ENCODE measurements around the gene FTHL17.

Gene FTHL17

GRCh38 chrX:31071725-31072124, at the start of gene FTHL17:
FTHL17 (minus strand) TSS chrX:31072041; CDS start chrX:31071953, 88 bp downstream.
- no peak for FAIRE-seq

GRCh38 chrX:31117266-31117665, 45.4 kb upstream of the FTHL17 start:
- FAIRE-seq, result no peak

GRCh38 chrX:31115398-31115797, 43.6 kb upstream of the FTHL17 start:
- no peak for FAIRE-seq

GRCh38 chrX:31114858-31115257, 43.0 kb upstream of the FTHL17 start:
- no peak for FAIRE-seq

- no peak for FAIRE-seq
These were observed 40.6 kb upstream of the FTHL17 start for GRCh38 chrX:31112226-31112999.

GRCh38 chrX:31110657-31111056, 38.8 kb upstream of the FTHL17 start:
- no peak for FAIRE-seq

GRCh38 chrX:31099536-31100090, 27.8 kb upstream of the FTHL17 start:
- FAIRE-seq, result no peak

- FAIRE-seq, result no peak
These were observed 26.2 kb upstream of the FTHL17 start for GRCh38 chrX:31098079-31098478.

- no peak for FAIRE-seq
These were observed 21.8 kb upstream of the FTHL17 start for GRCh38 chrX:31093639-31093975.

- FAIRE-seq, result no peak
These were observed 21.3 kb upstream of the FTHL17 start for GRCh38 chrX:31092970-31093638.

GRCh38 chrX:31092476-31092875, 20.6 kb upstream of the FTHL17 start:
- FAIRE-seq, result no peak

GRCh38 chrX:31091819-31092218, 20.0 kb upstream of the FTHL17 start:
- no peak for FAIRE-seq

GRCh38 chrX:31074522-31074921, 2.7 kb upstream of the FTHL17 start:
- FAIRE-seq, result no peak

- no peak for FAIRE-seq
These were observed 579 bp downstream of the FTHL17 start for GRCh38 chrX:31071262-31071661.

GRCh38 chrX:31070057-31070468, 1.8 kb downstream of the FTHL17 start:
- FAIRE-seq, result no peak

- no peak for FAIRE-seq
These were observed 8.7 kb downstream of the FTHL17 start for GRCh38 chrX:31063114-31063513.

GRCh38 chrX:31061091-31061490, 10.8 kb downstream of the FTHL17 start:
- no peak for FAIRE-seq

- no peak for FAIRE-seq
These were observed 11.8 kb downstream of the FTHL17 start for GRCh38 chrX:31060016-31060415.

GRCh38 chrX:31058284-31058683, 13.6 kb downstream of the FTHL17 start:
- no peak for FAIRE-seq

GRCh38 chrX:31057691-31058090, 14.2 kb downstream of the FTHL17 start:
- FAIRE-seq, result no peak

GRCh38 chrX:31057291-31057690, 14.6 kb downstream of the FTHL17 start:
- FAIRE-seq, result no peak

GRCh38 chrX:31053621-31054020, 18.2 kb downstream of the FTHL17 start:
- FAIRE-seq, result no peak

GRCh38 chrX:31039327-31039711, 32.5 kb downstream of the FTHL17 start:
- no peak for FAIRE-seq

GRCh38 chrX:31038575-31039326, 33.1 kb downstream of the FTHL17 start:
- FAIRE-seq, result no peak
